Cardiac muscle cell (in vitro differentiated cells and primary cell): ENCODE data around the gene TSPEAR. TPM values are rescaled to one million over a fixed set of nuclear protein-coding genes. Genes with fewer than 3 reads are reported as not detected.
A peak's percentile ranks its signal among the peaks of the same experiment; 100 is the strongest.

Experiments
- DNase-seq, 2 donors: peaks; one replicate each; pipeline versions ENCODE4 v3.0.0 to v3.0.0-alpha.2; 2010 to 2017; ENCODE audit warnings: low read depth in 1 of 2, low spot score in 1 of 2
- H3K27ac ChIP-seq: fragments of 200-600 bp; sonication (generic); 2 replicates; pipeline ENCODE4 v1.5.1; 2016
- H3K27me3 ChIP-seq: fragments of 200-600 bp; sonication (generic); 2 replicates; pipeline ENCODE4 v1.6.0; 2016; ENCODE audit warnings: control low read depth
- H3K36me3 ChIP-seq: fragments of 200-600 bp; sonication (generic); 2 replicates; pipeline ENCODE4 v1.5.1; 2016; ENCODE audit warnings: control low read depth
- H3K4me1 ChIP-seq: fragments of 200-600 bp; sonication (generic); 2 replicates; pipeline ENCODE4 v1.8.1; 2017; ENCODE audit warnings: low read depth, mild to moderate bottlenecking, mixed run types
- H3K4me3 ChIP-seq: fragments of 200-600 bp; sonication (generic); 2 replicates; pipeline ENCODE4 v1.5.1; 2016; ENCODE audit warnings: mild to moderate bottlenecking
- H3K9me3 ChIP-seq: fragments of 200-600 bp; sonication (generic); 2 replicates; pipeline ENCODE4 v1.5.1; 2017; ENCODE audit warnings: low read depth, mild to moderate bottlenecking, control low read depth
- CTCF ChIP-seq: IDR thresholded peaks from 2 replicates; pipeline ENCODE4 v1.5.1; 2012; ENCODE audit warnings: low read depth, mild to moderate bottlenecking, low read length
- polyA plus RNA-seq: library from polyadenylated mRNA; unstranded; fragments of >200 nt; fragmentation: Nextera tagmentation; extraction: Ambion mirVana; gene quantifications from 2 replicates; pipeline ENCODE4 v1.2.1, GENCODE V29; 2016
- total RNA-seq: library from RNA; depleted of rRNA; stranded (reverse); fragments of >200 nt; gene quantifications from 2 replicates; pipeline ENCODE4 v1.2.3, GENCODE V29; 2016

TSPEAR gene
- total and polyA plus RNA-seq, 2 experiments from 2014 or later = 2.8 to 3.4 TPM

GRCh38 chr21:44512496-44513388 is 198.6 kb downstream of the TSPEAR start:
- H3K4me3 ChIP-seq = no peak overlapping the region
- H3K27ac ChIP-seq = no peak overlapping the region
- no peak for TF ChIP-seq CTCF
- no peak for DNase-seq
- H3K36me3 ChIP-seq = peaks cover 4% of the 10 kb centered on the region
- H3K4me1 ChIP-seq = no peaks in the 10 kb centered on the region
- no peaks in the 10 kb centered on the region for H3K27me3 ChIP-seq
- no peaks in the 10 kb centered on the region for H3K9me3 ChIP-seq

- Histone ChIP-seq H3K36me3 (peaks cover 4% of the 10 kb centered on the region), H3K4me3 (no peak overlapping the region), H3K27ac (no peak overlapping the region), H3K4me1 (no peaks in the 10 kb centered on the region), H3K9me3 (no peaks in the 10 kb centered on the region), H3K27me3 (no peaks in the 10 kb centered on the region)
- DNase-seq = no peak
- TF ChIP-seq CTCF = no peak
Observed at GRCh38 chr21:44511938-44512275, 199.5 kb downstream of the TSPEAR start.

- H3K27me3 ChIP-seq = no peaks in the 10 kb centered on the region
- TF ChIP-seq CTCF = no peak
Observed at GRCh38 chr21:44511219-44511937, 200.0 kb downstream of the TSPEAR start.

GRCh38 chr21:44510508-44511218 is 200.7 kb downstream of the TSPEAR start:
- peaks cover 4% of the 10 kb centered on the region for H3K36me3 ChIP-seq
- no peak overlapping the region for H3K27ac ChIP-seq
- H3K4me1 ChIP-seq = peaks cover 9% of the 10 kb centered on the region
- H3K4me3 ChIP-seq = no peak overlapping the region
- H3K27me3 ChIP-seq = no peaks in the 10 kb centered on the region
- DNase-seq = peak; percentile 46 to 79
- no peaks in the 10 kb centered on the region for H3K9me3 ChIP-seq
- TF ChIP-seq CTCF = peak; percentile 79

More at GRCh38 chr21:44511219-44511937, 200.0 kb downstream of the TSPEAR start:
- Histone ChIP-seq H3K4me1 (peaks cover 2% of the 10 kb centered on the region), H3K4me3 (no peak overlapping the region), H3K36me3 (peaks cover 4% of the 10 kb centered on the region), H3K9me3 (no peaks in the 10 kb centered on the region), H3K27ac (no peak overlapping the region)
- no peak for DNase-seq

GRCh38 chr21:44510109-44510507 is 201.3 kb downstream of the TSPEAR start:
- H3K36me3 ChIP-seq = peaks cover 4% of the 10 kb centered on the region
- H3K27me3 ChIP-seq = no peaks in the 10 kb centered on the region
- H3K9me3 ChIP-seq = no peaks in the 10 kb centered on the region
- no peak for TF ChIP-seq CTCF
- no peak for DNase-seq
- peaks cover 9% of the 10 kb centered on the region for H3K4me1 ChIP-seq
- no peak overlapping the region for H3K27ac ChIP-seq
- H3K4me3 ChIP-seq = no peak overlapping the region
